Renal cortex interstitium (tissue), 11 donors: ENCODE results near the gene SHISA3. TPM values are rescaled to one million over a fixed set of nuclear protein-coding genes. Genes with fewer than 3 reads are reported as not detected.
"Not testable (repeated sequence)": the region's sequence is repeated elsewhere in the genome, so short reads cannot be mapped to it uniquely, and the experiment has no call there.

Experiments used
- DNase-seq, 11 donors: peaks; one replicate each; pipeline ENCODE4 v3.0.0-alpha.2; 2013; ENCODE audit warnings: low read depth in 9 of 11, low spot score in 4 of 11; ENCODE audit errors: extremely low read depth in 1 of 11
- polyA plus RNA-seq, 3 donors: library from polyadenylated mRNA; unstranded; fragments of 120-200 nt; gene quantifications; one replicate each; pipeline ENCODE4 v1.2.1, GENCODE V29; 2013; ENCODE audit not compliant: insufficient read length in 3 of 3

The SHISA3 gene
- polyA plus RNA-seq, 3 donors = 85.6 to 114 (median 111) TPM

DNA sequence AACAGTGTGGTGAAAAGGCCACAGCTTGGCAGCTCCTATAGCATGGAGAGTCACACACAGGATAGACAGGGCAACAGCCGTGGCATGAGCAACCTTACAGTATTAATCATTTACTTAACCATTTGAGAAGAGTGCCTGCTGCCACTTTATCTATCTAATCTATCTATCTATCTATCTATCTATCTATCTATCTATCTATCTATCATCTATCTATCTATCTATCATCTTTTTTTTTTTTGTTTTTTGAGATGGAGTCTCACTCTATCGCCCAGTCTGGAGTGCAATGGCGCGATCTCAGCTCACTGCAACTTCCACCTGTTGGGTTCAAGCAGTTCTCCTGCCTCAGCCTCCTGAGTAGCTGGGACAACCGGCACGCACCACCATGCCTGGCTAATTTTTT, 25.0 kb upstream of the SHISA3 start:
- not testable (repeated sequence) for DNase-seq

DNA sequence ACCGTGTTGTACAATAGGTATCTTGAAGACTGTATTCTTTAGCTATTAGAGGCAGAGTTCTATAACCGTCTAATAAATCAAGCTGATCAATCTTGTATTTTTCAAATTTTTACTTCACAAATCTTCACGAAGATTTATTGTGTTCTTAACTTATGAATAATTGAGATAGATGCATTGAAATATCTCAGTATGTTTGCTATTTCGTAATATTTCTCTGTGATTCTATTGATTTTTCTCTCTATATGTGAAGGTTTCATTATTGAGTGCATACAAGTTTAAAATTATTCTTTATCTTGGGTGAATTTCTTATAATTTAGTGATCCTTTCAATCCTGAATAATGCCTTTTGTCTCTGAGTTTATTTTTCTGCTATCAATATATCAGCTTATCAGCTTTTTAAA, 19.8 kb upstream of the SHISA3 start:
- no peak for DNase-seq

DNA sequence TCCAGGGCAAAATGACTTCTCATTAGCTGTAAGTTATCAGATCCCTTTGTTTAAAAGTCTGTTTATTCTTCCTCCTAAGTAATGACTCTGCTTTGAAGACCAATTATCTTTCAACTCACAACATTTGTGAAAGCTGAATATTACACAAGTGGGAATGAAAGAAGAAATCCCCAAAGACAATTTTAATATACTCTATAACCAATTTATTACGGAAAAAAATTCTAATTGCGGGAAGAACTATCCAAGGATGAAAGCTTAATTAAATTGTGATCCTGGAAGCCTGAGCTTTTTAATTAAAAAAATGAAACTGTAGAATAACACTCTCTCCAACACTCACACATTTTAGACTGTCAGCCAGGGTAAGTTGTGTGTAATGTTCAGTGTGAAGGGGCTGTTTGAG, 15.6 kb upstream of the SHISA3 start:
- no peak for DNase-seq

GRCh38 chr4:42385516-42385915, 11.8 kb upstream of the SHISA3 start:
- DNase-seq = peak in 1 of 11 donors; percentile 40

DNA sequence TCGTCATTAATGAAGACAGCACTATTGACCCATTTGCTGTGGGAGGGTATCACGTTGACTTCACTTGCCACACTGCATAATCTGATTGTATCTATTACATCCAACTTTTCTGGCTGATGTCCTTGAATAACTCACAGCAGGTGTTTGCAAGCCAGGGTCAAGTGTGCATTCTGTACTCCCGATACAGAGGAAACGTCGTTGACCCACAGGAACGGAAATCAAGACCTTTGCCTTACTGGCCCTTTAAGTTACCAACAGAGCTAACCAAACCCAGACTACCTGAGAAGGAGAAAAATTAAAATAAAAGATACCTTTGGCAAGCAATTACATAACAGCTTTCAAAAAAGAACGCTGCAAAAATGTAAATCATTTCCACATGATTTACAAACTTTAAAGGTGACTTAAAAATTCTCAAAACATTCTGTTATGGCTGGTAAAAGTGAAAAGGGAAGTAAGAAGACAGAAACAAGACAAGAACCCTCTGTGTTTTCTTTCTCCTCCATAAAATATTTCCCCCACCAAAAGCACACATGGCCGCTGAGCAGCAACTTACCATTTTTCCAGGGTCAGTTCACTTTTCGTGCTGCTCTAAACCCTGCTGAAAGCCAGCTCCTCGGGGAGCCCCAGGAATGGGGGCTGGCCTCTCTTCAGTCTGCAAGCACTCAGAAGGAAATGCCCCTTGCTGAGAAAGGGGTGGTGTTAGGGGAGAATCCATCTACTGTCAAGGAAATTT, 6.5 kb upstream of the SHISA3 start:
- peak in 1 of 11 donors; percentile 28 for DNase-seq

- DNase-seq = peak in 1 of 11 donors; percentile 45
Observed at GRCh38 chr4:42391355-42391664, 6.0 kb upstream of the SHISA3 start.

- DNase-seq = no peak
Observed at GRCh38 chr4:42391981-42392380, 5.3 kb upstream of the SHISA3 start.

DNA sequence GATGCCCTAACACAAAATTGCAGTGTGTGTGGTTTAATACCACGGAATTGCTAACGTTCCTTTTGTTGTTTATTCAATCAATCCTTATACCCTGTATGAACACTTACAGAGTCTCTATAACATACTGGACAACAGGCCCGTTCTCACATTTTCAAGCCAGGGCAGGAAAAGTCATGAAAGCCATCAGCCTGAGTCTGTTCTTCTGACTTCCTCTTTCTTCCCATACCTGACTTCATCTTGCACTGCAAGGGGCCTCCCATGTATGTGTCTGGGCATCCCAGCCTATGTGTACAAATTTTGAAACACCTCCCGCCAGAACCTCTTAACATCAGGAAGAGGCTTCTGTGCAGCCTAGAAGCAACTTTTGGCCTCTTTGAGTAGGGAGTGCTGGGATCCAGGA, 4.9 kb upstream of the SHISA3 start:
- DNase-seq = no peak

DNA sequence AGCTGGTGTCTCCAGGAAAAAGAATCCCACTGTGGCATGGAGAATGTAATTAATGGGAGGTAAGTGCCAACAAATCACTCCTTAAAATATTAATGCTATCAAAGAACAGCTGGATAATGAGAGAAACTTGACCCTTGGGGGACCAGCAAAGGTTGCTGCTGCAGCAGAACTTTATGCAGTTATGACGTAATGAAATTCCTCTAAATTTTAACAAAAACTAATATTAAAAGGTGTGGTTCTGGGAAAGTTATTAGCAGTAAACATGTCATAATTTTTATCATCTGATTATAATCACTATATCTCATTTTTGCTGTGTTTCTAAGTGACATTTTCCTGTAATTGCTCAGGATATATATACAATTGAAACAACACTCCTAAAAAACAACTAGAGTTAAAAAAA, 1.7 kb upstream of the SHISA3 start:
- DNase-seq = no peak

DNA sequence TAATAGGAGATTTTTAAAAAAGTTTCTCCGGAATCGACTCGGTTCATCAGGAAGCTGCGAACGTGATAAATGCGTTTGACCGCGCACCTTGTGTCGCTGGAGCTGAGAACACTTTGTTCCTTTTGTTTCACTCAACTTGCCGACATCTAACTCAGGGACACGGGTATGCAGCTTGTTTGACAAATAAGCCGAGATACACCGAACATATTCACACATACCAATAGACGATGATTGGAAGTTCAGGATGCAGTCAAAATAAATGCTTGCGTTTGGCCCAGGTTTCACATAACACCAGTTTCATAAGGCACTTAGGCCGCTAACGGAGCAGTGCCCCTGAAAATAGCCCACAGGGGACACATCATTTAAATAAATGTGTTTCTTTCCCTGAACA, 932 bp upstream of the SHISA3 start:
- DNase-seq = no peak

GRCh38 chr4:42397635-42398170, 415 bp downstream of the SHISA3 start:
- DNase-seq = peak in 1 of 11 donors; percentile 47

DNA sequence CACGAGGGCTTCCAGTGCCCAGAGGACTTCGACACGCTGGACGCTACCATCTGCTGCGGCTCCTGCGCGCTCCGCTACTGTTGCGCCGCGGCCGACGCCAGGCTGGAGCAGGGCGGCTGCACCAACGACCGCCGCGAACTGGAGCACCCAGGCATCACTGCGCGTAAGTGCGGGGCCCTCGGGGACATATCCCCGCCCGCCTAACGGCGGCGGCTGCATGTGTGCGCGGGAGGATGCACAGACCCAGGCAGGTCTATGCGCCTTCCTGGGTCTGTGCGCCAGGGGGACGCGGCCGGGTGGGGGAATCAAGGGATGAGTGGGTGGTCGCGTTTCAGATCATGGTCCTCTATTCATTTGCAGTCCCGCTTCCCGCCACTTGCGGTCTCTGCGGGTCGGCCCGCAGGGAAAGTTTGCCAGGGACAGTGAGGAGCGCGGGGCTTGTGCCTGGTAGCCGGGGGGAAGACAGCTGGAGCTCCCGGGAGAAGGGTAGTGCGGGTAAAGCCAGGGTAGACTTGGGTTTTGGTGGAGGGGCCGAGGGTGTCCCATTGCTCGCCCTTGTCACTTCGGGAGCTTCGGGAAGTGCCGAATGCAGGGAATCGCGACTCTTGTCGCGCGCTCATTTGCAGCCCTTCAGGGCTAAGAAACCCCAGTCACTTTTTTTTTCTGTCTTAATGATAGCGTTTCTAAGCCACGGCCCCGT, 1.0 kb downstream of the SHISA3 start:
- DNase-seq = peak in 3 of 11 donors; percentile 41 to 48 (median 46)

DNA sequence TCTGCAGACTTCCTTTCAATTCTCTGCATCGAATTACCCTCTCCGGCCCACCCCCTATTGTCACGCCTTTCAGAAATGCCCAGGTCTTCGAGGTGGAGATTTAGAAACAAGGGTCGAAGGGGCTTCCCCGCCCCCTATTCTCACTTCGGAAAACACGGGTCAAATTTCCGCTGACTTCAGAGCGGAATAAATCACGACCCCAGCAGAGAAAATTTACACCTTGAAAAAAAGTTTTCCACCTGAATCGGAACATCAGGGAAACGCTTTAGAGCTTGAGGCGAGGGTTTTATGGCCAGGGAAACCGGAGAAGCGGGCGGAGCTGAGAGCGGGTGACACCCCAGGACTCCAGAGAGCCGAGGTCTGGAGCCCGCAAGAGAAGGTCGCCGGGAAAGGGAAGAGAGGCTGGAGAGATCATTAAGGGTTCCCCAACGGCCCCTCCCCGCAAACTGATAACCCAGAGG, 1.6 kb downstream of the SHISA3 start:
- DNase-seq = peak in 3 of 11 donors; percentile 51 to 75 (median 55)

- no peak for DNase-seq
Observed at GRCh38 chr4:42399393-42399792, 2.1 kb downstream of the SHISA3 start.

DNA sequence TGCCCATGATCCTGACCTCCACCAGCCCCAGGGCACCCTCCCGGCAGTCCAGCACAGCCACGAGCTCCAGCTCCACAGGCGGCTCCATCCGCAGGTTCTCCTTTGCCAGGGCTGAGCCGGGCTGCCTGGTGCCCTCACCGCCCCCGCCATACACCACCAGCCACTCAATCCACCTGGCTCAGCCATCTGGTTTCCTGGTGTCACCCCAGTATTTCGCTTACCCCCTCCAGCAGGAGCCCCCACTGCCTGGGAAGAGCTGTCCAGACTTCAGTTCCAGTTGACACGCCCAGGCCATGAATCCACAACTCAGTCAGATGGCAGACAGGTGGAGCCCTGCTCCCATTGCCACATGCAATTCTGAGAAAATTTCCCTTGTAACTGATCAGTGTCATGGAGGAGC, 3.9 kb downstream of the SHISA3 start:
- no peak for DNase-seq

GRCh38 chr4:42404001-42404400, 6.7 kb downstream of the SHISA3 start:
- DNase-seq = no peak

DNA sequence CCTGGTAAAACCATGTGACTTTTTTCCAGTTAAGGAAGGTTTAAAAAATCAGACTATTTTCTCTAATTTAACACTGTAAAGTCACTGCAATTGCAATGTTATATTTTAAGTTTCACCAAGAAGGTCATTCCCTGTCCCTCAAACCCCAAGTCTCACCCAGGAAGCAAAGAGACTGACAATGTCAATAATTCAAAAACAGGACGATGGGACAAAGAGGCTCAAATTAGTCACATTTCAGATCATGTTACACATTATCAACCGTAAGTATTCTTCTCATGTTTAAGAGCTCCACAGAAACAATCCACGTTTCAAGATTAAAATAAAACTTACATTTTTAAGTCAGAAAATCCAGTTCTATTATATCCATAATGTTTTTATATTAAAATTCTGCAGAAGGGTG, 13.2 kb downstream of the SHISA3 start:
- no peak for DNase-seq

DNA sequence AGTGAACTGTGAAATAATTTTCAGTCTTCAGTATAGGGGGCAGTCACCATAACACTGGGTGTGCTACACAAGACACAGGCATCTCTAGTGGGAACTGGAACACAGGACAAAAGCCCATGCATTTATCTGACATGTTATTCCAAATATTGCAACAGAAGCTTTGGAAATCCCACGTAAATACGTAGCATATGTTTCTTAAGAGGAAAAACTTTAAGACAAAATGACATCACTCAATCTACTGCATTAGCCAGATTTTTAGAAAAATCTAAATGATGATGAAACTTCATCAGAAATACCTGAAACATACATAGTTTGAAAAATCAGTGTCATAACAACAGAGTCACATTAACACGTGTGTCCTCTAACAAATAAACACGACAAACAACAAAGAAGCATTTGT, 14.5 kb downstream of the SHISA3 start:
- no peak for DNase-seq

DNA sequence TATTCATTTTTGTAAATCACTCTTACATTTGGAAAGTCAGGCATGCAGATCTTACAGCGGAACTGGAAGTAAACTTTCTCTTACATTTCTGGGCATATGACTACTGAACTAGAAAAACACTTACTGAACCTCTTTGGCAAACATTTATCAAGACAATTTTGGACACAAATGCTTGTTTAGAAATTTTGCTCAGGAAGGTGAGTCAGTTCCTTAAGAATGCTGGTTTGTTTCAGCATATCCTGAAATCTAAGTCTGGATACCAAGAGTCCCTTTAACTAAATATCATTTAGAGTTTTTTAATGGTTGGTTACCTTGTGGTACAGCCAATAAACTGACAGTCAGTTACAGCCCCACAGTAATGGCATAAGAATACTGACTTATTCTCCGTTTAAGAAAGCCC, 15.0 kb downstream of the SHISA3 start:
- DNase-seq = no peak

DNA sequence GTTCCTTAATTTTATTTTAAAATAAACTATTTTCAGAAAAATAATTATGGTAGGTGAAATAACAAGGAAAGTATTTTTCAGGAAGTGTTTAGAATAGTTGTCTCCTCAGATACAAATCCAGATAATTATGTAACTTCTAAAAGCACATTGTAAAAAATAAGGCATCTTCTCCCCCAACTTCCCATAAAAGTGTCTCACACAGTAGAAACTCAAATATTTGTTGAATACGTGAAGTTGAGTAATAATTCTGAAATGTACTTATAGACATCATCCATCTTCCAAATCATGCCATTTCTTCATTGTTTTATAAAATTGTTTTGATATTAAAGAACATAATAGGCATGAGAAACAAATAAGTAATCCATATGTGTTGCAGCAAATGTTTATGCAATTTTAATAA, 18.0 kb downstream of the SHISA3 start:
- no peak for DNase-seq

DNA sequence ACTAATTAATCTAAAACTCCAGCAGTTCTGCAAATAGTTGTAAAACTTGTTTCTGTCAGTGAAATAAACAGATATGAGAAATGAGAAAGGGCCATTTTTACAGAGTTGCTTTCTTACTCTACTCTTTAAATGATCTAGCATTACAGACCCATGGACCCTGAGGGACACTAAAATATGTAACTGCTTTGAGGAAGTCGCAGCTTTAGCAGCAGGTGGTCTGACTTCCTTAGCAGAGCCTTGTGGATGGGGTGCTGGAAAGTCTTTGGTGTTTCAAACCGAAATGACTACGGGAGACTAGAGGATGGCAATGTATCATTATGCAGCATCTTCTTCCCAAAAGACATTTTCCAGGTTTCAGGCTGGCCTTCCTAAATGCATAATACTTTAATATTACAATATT, 18.7 kb downstream of the SHISA3 start:
- DNase-seq = no peak
